ENCODE results near the gene CFAP61.

DNA sequence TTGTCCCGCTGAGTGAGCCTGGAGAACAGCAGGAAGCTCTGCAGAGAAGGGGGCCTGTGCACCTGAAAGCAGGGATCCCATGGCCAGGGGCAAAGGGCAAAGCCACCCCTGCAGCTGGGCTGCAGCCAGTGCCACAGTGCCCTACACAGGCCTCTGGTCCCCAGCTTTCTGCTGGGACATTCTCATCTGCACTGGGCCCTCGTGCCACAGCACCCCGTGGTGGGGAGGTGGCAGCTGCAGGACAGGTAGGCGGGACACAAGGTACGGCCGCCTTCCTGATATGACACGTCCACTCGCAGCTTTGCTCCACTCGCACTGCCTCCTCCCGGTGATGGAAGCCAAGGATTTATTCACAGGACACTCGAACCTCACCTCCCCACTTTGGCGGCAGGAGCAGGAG, 342.8 kb downstream of the CFAP61 start:
- TF ChIP-seq GATA3 (IDR thresholded peaks at IDR 0.05; ENCODE audit: low read depth, low read length) (no peak), GATA2 (IDR thresholded peaks at IDR 0.05; ENCODE audit: low read depth, low read length) (no peak)

Measured in SH-SY5Y (cell line).